GM18868 (cell line): ENCODE results near the gene DLK1.

Source experiments
- ATAC-seq: cut with Tn5 transposase; IDR thresholded peaks from one replicate; pipeline ENCODE4 v1.9.1; 2021; ENCODE audit warnings: mild to moderate bottlenecking, moderate library complexity; ENCODE audit not compliant: unreplicated experiment

Gene DLK1

DNA sequence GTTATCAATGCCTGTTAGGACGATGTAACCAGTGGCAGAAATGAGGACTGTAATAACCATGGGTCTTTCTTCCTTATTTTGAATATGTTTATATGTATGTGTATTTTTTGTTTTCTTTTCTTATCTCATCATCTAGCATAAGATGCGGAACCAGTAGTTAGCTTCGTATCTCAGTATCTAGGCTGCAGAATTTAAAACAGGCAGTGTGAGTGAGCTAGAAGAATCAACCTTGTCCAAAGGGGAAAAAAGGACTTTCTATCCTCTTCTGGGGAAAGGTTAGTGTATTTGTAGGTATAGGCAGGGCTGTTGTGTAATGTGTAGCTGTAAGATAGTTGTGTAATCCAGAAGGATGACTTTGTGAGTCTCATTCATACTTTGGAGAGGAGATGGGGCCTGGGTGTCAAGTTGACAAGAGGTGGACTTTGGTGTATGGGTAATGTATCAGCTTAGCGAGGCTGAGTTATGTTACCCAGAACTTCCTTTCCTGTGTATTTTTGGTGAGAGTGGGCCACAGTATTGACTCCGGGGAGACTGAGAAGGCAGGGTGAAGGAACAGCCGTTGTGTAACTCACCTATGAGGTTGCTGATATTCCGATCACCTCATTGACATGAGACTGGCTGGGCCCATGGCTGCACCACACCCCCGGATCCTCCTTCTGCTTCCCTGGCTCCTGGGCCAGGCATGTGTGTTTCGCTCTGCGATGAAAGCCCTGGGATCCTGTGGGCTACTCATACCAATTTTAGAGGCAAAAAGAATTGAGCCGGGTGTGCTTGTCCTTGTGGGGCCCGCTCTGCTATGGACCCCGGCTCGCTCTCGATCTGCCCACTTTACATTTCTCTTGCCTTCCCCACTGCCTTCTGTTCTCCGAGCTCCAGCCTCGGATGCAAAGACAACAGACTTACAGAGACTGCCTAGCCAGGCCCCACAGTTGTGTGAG is 24.3 kb downstream of the DLK1 start:
- ATAC-seq: no peak

DNA sequence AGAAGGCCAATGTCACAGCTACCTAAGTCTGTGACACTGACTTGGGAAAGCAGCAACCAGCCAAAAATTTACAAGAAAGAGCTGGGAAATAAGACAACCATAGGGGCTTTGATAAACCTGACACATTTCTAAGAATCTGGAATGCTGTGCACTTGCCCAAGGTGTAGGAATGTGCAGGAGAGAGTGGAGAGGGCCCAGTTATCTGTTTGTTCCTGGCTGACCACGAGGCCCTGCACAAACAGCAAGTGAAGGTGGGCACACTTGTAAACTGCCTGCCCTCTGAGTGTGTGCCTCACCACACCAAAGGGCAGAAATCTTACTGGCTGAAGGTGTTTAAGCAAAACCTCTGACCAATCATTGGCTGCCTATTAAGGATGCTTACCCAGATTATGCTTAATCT is 27.3 kb downstream of the DLK1 start:
- ATAC-seq: no peak

DNA sequence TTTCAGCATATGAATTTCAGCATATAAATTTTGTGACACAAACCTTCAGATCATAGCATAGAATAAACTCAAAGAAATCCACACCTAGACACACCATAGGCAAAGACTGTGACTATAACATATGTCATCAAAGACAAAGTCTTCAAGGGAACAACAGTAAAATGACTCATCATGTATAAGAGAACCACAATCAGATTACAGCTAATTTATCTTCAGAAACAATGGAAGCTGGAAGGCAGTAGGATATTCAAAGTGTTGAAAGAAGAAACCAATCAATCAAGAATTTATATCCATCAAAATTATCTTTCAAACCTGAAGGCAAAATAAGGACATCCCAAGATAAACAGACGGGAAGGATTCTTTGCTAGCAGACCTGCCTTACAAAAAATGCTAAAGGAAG is 29.0 kb downstream of the DLK1 start:
- ATAC-seq: no peak

DNA sequence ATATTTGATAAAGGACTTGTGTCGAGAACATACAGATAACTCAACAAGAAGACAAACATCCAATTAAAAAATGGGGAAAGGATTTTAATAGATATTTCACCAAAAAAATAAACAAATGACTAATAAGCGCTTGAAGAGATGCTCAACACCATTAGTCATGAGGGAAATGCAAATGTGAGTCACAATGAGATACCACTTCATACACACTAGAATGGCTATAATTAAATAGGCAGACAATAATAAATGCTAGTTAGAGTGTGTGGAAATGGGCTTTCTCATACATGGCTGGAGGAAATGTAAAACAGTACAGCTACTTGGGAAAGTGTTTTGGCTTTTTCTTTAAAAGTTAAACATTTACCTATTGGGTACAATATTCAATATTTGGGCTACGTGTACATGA is 34.8 kb downstream of the DLK1 start:
- ATAC-seq: no peak

DNA sequence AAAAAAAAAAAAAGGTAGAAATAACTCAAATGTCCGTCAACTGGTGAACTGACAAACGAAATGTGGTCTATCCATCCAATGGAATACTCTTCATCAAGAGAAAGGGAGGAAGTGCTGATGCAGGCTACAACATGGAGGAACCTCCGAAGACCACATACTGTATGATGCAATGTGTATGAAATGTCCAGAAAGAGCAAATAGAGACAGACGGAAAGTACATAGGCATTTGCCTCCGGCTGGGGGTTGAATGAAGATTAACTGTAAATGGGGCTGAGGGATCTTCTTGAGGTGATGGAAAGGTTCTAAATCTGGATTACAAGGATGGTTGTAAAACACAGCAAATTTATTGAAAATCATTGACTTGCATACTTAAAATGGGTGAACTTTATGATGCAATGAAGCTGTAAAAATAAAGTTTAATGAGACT is 35.4 kb downstream of the DLK1 start:
- no peak for ATAC-seq

DNA sequence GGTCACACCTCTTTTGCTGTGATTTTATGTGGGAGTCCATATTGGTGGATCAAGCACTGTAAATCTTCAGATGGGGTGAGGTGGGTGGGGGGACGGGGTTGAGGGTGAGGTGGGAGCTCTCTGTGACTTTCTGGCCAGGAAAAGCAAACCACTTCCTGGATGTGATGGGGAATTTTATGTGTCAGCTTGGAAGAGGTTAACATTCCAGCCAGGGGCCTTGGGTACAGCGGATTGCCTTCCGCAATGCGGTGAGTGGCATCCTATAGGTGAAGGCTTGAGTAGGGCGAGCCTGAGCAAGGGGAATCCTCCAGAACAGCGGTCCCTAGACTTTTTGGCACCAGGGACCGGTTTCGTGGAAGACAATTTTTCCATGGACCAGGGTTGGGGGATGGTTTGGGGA is 36.2 kb downstream of the DLK1 start:
- no peak for ATAC-seq

DNA sequence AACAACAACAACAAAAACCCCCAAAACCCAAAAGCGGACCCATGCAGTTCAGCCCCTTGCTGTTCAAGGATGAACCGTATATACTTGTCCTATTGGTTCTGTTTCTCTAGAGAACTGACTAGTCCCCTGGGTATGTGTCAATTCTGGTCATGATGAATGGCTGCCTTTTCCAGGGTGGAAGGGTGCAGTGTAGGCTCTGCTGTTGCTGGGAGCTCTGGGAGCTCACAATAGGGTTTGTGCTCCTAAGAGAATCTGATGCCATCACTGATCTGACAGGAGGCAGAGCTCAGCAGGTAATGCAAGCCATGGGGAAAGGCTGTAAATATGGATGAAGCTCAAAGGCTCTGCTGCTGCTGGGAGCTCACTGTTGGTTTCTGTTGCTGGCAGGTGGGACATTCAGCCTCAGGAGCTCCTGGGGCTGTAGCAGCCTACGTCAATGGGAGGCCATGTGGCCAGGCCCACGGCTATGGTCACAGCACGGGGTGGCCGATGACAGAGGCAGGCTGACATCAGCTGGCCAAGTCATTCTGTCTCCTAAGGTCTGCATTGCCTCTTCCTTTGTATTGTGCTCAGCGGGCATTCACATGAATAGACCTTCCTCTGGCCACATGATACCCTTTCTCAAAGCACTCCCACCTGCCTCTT is 37.9 kb downstream of the DLK1 start:
- ATAC-seq: no peak

DNA sequence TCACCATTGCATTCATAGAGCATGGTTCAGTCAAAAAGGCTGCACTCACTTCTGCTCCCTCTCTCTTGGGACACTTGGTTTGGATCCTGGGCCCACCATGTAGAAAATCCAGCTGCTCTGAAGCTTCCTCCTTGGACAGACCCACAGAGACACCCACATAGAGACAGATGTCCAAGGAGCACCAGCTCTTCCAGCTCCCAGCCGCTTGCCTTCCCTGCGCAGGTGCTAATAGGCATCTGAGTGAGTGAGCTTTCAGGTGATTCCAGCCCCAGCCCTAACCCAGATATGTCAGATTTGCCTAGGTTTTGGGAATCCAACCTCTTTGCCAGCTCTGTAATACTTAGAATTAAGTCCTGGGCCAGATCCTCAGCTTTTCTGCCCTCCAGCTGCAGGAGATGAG is 38.6 kb downstream of the DLK1 start:
- no peak for ATAC-seq

DNA sequence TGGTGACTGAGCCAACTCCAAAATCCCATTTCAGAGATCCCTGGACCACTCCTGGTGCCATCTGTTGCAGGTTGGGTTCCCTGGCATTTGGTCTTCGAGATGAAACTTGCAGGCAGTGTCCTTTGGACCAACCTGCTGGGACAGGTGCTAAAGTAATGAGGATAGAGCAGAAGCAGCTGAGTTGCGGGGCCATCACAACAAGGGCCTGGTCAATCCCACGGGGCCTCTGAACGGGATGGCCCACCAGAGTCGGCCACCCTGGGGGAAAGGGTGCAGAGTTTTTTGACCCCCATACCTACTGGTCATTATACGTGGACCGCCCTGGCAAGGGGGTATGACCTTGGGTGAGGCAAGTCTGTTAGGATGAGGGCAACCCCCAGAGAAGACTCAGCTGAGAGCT is 39.3 kb downstream of the DLK1 start:
- ATAC-seq: no peak

DNA sequence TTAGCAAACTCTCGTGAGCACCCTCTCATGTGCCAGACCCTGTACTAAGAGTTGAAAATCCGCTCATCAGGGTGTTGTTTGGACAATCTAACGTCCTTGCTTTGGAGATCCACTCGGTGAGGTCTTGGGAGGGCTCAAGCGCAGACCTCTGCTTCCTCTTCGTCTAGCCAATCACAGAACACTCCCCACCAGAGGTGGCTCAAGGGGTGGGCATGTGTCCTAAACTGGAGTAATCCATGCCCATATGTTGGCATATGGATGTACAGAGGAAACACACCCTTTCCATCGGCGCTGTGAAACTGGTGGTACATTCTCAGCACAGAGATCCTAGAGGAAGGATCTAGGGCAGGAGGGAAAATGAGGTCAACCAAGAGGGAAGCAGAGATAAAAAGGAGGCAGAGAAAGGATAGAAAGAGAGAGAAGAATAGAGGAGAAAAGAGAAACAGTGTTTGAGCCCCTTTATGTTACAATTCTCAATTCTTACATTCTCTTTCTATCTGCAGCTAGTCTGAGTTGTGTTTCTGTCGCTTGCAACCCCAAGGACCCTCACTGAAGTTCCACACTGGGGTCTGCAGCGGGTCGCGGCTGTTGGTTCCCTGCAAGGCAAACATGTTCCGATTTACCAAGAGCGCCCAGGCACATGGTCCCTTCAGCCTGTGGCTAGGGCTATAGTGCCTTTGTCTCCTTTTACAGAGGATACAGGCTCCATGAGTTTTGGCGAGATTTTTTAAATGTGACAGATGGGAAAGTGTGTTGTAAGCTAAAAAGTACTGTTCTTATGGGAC is 40.5 kb downstream of the DLK1 start:
- ATAC-seq: no peak

DNA sequence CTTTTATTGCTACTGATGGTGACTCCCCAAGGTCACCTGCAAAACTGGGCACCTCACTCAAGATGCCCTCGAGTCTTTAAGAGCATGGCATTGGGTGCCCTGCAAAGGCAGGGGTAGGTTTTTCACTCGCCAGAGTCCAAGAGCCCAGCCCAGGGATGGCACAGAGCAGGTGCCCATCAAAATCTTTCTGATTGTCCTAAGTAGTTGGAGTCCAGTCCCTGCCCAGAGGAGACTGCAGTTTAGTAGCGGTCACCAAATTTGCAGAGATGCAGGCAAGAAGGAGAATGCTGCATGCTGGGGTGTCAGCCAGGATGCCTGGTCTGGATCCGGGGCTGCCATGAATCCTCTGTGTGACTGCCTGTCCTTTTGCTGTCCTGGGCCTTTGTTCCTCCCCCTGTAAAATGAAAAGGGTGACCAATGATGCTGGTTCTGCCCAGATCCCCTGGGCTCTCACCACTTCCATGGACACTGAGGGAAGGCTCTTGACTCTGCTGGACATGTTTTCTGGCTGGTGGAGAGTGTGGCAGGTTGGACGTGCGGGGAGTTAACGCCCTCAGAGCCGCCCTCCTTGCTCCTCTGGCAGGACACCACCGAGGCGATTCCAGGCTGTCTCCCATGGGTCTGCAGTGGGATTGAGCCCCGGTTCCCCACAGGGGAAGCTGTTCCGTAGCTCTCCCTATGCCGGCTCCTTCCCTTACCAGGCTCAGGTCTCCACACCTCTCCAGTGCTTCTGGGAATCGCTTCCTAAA is 41.3 kb downstream of the DLK1 start:
- no peak for ATAC-seq

DNA sequence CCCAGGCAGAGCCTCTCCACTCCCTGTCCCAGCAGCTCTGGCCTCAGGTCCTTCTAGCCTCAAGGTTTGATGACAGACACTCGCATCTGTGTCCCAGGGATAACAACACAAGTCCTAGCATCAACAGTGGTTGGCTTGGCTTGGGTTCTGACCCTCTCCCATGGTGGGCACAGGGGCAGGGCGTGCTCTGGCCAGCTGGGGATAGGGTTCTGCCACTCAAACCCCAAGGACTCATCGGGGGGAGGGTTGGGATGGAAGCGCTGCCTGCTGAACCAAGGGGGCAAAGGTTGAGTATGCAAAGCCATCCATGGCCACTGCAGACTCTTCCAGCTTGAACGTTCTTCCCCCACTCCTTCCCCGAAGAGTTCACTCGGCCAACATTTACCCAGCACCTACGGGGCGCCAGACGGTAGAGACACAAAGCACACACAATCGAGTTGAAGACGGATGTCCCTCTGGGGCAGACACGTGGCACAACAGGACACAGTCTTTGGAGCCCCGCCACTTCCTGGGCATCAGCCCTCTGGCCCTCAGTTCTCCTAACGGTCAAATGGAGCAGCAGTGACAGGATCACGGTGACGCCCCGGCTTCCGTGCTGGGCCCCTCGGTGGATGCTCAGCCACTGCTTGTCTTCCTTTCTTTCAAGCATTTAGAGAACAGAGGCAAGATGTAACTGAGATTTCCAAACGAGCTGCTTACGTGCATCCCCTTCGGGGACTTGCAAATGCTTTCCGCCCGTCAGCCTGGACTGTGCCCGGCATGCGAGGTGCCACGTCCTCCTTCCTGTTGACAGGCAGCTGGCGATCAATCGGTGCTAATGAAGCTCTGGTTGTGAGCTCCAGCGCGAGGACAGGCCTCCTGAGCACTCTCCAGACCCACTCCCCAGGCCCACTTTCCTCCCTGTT is 42.6 kb downstream of the DLK1 start:
- no peak for ATAC-seq

DNA sequence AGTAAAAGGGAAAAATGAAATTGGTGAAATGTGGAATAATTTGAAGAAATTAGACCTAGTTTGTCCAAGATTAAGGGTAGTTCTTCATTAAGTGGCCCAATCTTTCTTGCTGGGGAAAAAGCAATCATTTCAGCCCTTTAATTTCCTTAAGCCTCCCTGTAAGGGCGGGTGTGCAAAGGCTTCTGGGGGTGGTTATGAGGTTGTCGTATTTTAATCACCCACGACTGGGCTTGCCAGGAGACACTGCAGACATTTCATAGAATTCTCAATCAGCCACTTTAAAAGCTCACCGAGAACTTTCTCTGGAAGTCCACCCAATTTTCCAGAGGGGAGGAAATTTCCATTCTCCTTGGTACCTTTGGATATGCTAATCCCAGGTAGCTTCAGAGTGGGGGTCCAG is 43.4 kb downstream of the DLK1 start:
- ATAC-seq: no peak

DNA sequence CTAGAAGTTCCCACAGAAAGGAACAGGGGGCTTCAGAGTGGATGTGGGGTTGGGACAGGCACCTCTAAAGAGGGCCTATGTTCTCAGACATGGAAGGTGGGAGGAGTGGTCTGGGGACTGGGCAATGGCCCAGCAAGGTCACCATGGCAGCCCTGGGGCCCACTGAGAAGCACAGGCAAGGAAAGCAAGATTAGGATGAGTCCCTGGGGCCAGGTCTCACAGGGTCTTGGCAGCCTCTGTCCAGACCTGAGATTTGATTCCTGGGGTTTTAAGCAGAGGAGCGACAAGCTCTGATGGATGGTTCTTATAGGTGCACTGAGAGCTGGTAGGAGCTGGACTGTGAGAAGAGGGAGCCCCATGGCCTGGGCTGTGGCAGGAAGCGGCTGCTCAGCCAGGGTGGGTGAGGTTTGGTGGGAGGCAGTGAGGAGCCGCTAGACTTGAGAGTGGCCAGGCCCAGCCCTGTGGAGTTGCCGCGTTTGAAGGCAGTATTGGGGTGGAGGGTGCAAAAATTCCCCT is 44.0 kb downstream of the DLK1 start:
- no peak for ATAC-seq

DNA sequence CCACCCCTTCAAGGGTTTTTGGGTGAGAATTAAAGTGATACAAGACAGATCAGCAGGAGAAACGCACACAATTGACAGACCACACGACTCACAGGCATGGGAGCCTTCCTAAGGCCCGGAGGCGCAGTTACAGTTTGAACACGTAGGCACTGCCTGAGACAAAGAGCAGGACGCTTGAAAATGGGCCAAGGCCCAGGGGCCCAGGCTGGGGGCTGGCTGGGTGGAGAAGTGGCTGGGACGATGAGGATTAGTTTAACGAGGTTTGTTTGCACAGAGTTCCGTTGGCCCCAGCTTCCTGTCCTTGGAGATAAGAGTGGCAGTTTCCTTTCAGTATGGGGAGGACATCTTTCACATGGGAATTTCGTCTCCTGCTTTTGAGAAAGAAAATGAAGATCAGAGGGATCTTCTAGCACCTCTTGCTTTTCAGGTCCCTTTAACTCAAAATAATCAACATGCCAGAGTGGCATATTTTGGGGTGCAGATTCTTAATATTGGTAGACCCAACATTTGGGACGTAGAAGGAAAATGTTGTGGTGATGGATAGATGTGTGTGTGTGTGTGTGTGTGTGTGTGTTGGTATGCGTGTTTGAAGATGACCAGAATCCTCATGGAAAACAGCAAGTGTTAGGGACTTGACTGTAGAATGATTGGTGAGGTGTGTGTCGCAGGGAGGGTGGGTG is 44.6 kb downstream of the DLK1 start:
- ATAC-seq: no peak

DNA sequence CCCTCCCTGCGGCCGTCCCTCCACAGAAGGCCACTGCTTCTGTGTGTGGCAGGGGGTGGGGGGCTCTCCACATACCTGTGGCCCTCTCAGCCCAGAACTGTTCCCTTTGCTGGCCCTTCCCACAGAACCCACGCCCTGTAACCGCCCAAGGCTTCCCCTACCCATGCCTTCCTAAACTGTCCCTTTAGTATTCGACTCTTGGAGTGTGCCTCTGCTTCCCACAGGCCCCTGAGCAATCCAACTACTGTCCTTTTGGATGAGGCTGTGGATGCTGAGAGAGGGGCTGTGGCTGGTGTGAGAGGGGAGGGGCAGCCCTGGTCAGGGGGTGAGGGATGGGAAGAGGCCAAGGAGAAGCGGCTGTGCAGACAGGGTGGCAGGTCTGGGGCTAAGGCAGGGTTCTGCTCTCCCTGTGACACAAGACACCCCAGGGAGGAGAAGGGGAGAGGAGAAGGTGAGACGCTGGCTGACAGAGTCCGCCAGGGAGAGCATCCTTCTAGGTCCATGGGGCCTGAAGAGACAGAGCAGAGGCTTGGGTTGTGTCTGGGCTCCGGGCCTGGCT is 46.0 kb downstream of the DLK1 start:
- no peak for ATAC-seq

DNA sequence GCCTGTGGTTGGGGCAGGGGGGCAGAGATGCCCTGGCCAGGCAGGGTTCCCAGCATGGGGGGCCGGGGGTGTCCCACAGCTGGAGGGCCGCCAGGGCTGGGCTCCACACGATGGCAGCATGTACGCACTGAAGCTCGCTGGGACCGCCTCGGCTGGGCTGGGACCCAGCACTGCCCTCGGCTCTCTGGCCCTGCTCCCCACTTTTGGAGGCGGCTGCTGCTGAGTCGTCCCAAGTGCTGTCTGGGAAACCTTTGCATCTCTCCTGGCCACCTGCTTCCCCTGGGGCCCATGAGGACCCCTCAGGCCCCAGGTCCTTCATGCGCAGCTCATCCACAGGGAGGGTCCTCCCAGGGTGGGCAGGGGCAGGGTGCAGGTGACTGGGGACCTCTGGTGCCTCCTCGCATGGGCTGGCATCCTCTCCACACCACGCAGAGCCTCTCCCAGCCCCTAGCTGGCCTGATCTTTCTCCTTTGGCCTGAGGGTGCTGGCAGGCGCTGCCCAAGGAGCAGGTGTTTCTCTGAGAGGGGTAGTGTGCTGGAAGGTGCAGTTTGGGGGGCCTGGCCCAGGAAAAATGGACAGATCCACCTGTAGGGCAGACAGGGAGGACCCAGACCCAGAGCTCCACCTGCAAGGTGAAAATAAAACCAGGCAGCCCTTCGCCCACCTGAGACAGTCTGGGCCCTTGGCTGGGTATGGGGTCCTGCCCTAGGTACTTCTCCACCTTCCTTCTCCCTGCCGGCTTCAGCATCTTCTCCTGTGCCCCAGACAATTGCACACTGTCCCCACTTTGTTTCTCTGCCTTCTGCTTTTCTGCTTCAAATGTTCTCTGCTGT is 46.9 kb downstream of the DLK1 start:
- ATAC-seq: no peak

DNA sequence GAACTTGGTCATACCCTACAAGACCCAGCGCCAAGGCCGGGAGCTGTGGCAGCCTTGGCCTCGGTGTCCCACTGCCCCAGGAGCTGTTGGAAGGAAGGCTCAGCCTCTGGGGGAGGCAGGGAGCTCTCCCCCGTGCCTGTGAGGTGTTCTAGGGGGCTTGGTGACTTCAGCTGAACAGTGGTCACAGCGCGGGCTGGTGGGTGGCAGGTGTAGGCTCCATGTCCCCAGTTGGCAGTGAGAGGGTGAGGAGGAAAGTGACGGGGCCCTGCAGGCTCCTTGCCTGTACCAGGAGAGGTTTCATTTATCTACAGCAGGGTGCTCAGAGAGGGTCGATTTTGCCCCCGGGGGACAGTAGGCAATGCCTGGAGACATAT is 47.5 kb downstream of the DLK1 start:
- ATAC-seq: no peak
